GM23338 (cell line): Measurements from ENCODE around the gene WDR20. TPM values are rescaled to one million over a fixed set of nuclear protein-coding genes. Genes with fewer than 3 reads are reported as not detected.

Experiments
- ATAC-seq: fragments of 200-7000 bp; cut with Tn5 transposase; 3 replicates; pipeline ENCODE4 v1.9.1; 2020
- DNase-seq: peaks from one replicate; pipeline ENCODE4 v3.0.0-alpha.2; 2015; ENCODE audit warnings: low spot score
- H2AFZ ChIP-seq: fragments of 200-600 bp; sonication (generic); 2 replicates; pipeline ENCODE4 v1.8.0; 2016; ENCODE audit warnings: antibody characterized with exemption, mild to moderate bottlenecking, moderate library complexity
- H3F3A ChIP-seq: fragments of 200-600 bp; sonication (generic); replicated peaks from 2 replicates; pipeline ENCODE4 v1.8.0; 2017; ENCODE audit warnings: antibody characterized with exemption, mixed run types, low read depth
- H3K27ac ChIP-seq: fragments of 200-600 bp; sonication (generic); 2 replicates; pipeline ENCODE4 v1.6.1; 2016; ENCODE audit warnings: low read depth
- H3K27me3 ChIP-seq: fragments of 200-600 bp; sonication (generic); 2 replicates; pipeline ENCODE4 v1.8.0; 2016; ENCODE audit warnings: mild to moderate bottlenecking, mixed run types, moderate library complexity; ENCODE audit not compliant: insufficient read depth
- H3K36me3 ChIP-seq: fragments of 200-600 bp; sonication (generic); 2 replicates; pipeline ENCODE4 v1.8.0; 2016; ENCODE audit warnings: mild to moderate bottlenecking; ENCODE audit not compliant: insufficient read depth
- H3K4me1 ChIP-seq: fragments of 200-600 bp; sonication (generic); 2 replicates; pipeline ENCODE4 v1.8.0; 2016; ENCODE audit warnings: mild to moderate bottlenecking, moderate library complexity; ENCODE audit not compliant: insufficient read depth
- H3K4me2 ChIP-seq: fragments of 200-600 bp; sonication (generic); 2 replicates; pipeline ENCODE4 v1.7.1; 2017; ENCODE audit warnings: mixed run types
- H3K4me3 ChIP-seq: fragments of 200-600 bp; sonication (generic); 2 replicates; pipeline ENCODE4 v1.6.1; 2016; ENCODE audit warnings: mixed run types
- H3K79me2 ChIP-seq: fragments of 200-600 bp; sonication (generic); replicated peaks from 2 replicates; pipeline ENCODE4 v1.8.0; 2017; ENCODE audit warnings: mild to moderate bottlenecking; ENCODE audit not compliant: insufficient read depth
- H3K9me2 ChIP-seq: fragments of 200-600 bp; sonication (generic); 2 replicates; pipeline ENCODE4 v1.8.0; 2017; ENCODE audit not compliant: insufficient read depth
- H4K20me1 ChIP-seq: fragments of 200-600 bp; sonication (generic); replicated peaks from 2 replicates; pipeline ENCODE4 v1.8.0; 2017; ENCODE audit warnings: mild to moderate bottlenecking; ENCODE audit not compliant: insufficient read depth
- H3K27ac Mint-ChIP-seq: 2 replicates; pipeline ENCODE4 v1.8.0; 2020; ENCODE audit warnings: inconsistent platforms, mild to moderate bottlenecking, moderate library complexity, mixed read lengths
- H3K27me3 Mint-ChIP-seq: 3 replicates; pipeline ENCODE4 v1.8.0; 2022; ENCODE audit warnings: low read depth, mild to moderate bottlenecking, moderate library complexity, mixed read lengths, inconsistent platforms; ENCODE audit not compliant: insufficient read depth, poor library complexity
- H3K36me3 Mint-ChIP-seq: 3 replicates; pipeline ENCODE4 v1.8.0; 2021; ENCODE audit warnings: low read depth, mild to moderate bottlenecking, inconsistent platforms, moderate library complexity, mixed read lengths
- H3K4me1 Mint-ChIP-seq: 3 replicates; pipeline ENCODE4 v1.8.0; 2020; ENCODE audit warnings: mild to moderate bottlenecking, inconsistent platforms, mixed read lengths
- H3K4me3 Mint-ChIP-seq: 3 replicates; pipeline ENCODE4 v1.8.0; 2021; ENCODE audit warnings: moderate library complexity, mild to moderate bottlenecking, inconsistent platforms, mixed read lengths
- H3K9me3 Mint-ChIP-seq: 3 replicates; pipeline ENCODE4 v1.8.0; 2020; ENCODE audit warnings: moderate library complexity, mild to moderate bottlenecking, inconsistent platforms, mixed read lengths
- CREB1 ChIP-seq: fragments of 250-450 bp; sonication (Bioruptor Pico); IDR thresholded peaks from 2 replicates; pipeline ENCODE4 v1.5.0; 2020; ENCODE audit warnings: low read depth, mild to moderate bottlenecking, moderate library complexity
- ETS1 ChIP-seq: IDR thresholded peaks from 2 replicates; pipeline ENCODE4 v1.6.1; 2016; ENCODE audit warnings: antibody characterized with exemption
- EZH2 ChIP-seq: fragments of 200-600 bp; sonication (generic); IDR thresholded peaks from one replicate; pipeline ENCODE4 v1.8.0; 2017; ENCODE audit warnings: antibody characterized with exemption, mild to moderate bottlenecking, low read depth; ENCODE audit not compliant: unreplicated experiment
- EZH2phosphoT487 ChIP-seq: fragments of 200-600 bp; sonication (generic); IDR thresholded peaks from one replicate; pipeline ENCODE4 v1.8.1; 2018; ENCODE audit warnings: antibody characterized with exemption; ENCODE audit not compliant: unreplicated experiment
- JUNB ChIP-seq: IDR thresholded peaks from one replicate; pipeline ENCODE4 v1.6.1; 2016; ENCODE audit warnings: antibody characterized with exemption; ENCODE audit not compliant: unreplicated experiment
- NANOG ChIP-seq: IDR thresholded peaks from 2 replicates; pipeline ENCODE4 v1.6.1; 2016; ENCODE audit warnings: antibody characterized with exemption, borderline replicate concordance
- POLR2AphosphoS5 ChIP-seq: IDR thresholded peaks from 2 replicates; pipeline ENCODE4 v1.6.1; 2016; ENCODE audit warnings: antibody characterized with exemption, low read depth
- STAT1 ChIP-seq: IDR thresholded peaks from one replicate; pipeline ENCODE4 v1.6.1; 2016; ENCODE audit warnings: antibody characterized with exemption; ENCODE audit not compliant: unreplicated experiment
- ZNF114 ChIP-seq: fragments of 250-450 bp; sonication (Bioruptor Pico); IDR thresholded peaks from 2 replicates; pipeline ENCODE4 v1.5.0; 2020; ENCODE audit warnings: mild to moderate bottlenecking, moderate library complexity
- ZNF331 ChIP-seq: fragments of 250-450 bp; sonication (Bioruptor Pico); IDR thresholded peaks from 2 replicates; pipeline ENCODE4 v1.5.0; 2020; ENCODE audit warnings: low read depth, mild to moderate bottlenecking, moderate library complexity
- polyA plus RNA-seq: library from polyadenylated mRNA; unstranded; fragments of >200 nt; fragmentation: Nextera tagmentation; extraction: Ambion mirVana; gene quantifications from 2 replicates; pipeline ENCODE4 v1.2.1, GENCODE V29; 2016
- total RNA-seq: library from RNA; depleted of rRNA; stranded (reverse); fragments of >200 nt; shearing (Covaris generic); gene quantifications from 2 replicates; pipeline ENCODE4 v1.2.3, GENCODE V29; 2014
- TF ChIP-seq, protein P1 (sequence below), 2 experiments: fragments of 200-600 bp in 1 of 2; sonication (generic) in 1 of 2; conservative IDR thresholded peaks; 2 replicates each; pipeline versions ENCODE4 v1.5.1 to v1.6.1; 2016 to 2017; ENCODE audit warnings: antibody characterized with exemption in 2 of 2, low read depth in 2 of 2, mild to moderate bottlenecking in 2 of 2, moderate library complexity in 1 of 2
- TF ChIP-seq, protein P2 (sequence below): fragments of 250-450 bp; sonication (Bioruptor Pico); IDR thresholded peaks from 2 replicates; pipeline ENCODE4 v1.5.0; 2020; ENCODE audit warnings: mild to moderate bottlenecking, moderate library complexity
- TF ChIP-seq, protein P3 (sequence below): IDR thresholded peaks from one replicate; pipeline ENCODE4 v1.6.1; 2018; ENCODE audit warnings: antibody characterized with exemption; ENCODE audit not compliant: unreplicated experiment

Gene WDR20
- total and polyA plus RNA-seq, 2 experiments from 2014 or later, result 17.9 to 21.0 TPM

DNA sequence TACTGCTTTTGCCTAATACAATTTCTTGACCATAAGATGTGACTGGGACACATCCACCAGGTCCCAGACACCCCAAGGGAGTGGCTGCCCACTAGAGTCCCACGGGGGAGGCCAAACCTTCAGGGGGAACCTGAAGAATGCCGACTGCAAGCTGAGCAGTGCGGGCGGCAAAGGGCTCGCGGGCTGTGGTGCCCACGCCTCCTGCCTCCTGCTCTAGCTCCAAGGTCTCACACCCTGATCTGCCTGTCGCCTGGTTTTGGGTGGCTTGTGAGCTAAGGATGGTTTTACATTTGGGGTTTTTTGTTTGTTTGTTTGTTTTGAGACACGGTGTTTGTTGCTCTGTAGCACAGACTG, 90.0 kb downstream of the WDR20 start:
- TF ChIP-seq, protein P1, sequence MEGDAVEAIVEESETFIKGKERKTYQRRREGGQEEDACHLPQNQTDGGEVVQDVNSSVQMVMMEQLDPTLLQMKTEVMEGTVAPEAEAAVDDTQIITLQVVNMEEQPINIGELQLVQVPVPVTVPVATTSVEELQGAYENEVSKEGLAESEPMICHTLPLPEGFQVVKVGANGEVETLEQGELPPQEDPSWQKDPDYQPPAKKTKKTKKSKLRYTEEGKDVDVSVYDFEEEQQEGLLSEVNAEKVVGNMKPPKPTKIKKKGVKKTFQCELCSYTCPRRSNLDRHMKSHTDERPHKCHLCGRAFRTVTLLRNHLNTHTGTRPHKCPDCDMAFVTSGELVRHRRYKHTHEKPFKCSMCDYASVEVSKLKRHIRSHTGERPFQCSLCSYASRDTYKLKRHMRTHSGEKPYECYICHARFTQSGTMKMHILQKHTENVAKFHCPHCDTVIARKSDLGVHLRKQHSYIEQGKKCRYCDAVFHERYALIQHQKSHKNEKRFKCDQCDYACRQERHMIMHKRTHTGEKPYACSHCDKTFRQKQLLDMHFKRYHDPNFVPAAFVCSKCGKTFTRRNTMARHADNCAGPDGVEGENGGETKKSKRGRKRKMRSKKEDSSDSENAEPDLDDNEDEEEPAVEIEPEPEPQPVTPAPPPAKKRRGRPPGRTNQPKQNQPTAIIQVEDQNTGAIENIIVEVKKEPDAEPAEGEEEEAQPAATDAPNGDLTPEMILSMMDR (conservative IDR thresholded peaks at IDR 0.05; ENCODE audit: low read depth in 2 of 2), result no peak
- no peak for TF ChIP-seq ETS1
- no peak for TF ChIP-seq STAT1
- TF ChIP-seq ZNF114 (CRISPR knock-in tag), result no peak
- no peak for TF ChIP-seq NANOG
- no peak for TF ChIP-seq ZNF331 (CRISPR knock-in tag)
- no peak for TF ChIP-seq JUNB
- no peak for TF ChIP-seq EZH2phosphoT487
- TF ChIP-seq EZH2, result no peak
- TF ChIP-seq CREB1 (CRISPR knock-in tag), result no peak
- TF ChIP-seq, protein P2, sequence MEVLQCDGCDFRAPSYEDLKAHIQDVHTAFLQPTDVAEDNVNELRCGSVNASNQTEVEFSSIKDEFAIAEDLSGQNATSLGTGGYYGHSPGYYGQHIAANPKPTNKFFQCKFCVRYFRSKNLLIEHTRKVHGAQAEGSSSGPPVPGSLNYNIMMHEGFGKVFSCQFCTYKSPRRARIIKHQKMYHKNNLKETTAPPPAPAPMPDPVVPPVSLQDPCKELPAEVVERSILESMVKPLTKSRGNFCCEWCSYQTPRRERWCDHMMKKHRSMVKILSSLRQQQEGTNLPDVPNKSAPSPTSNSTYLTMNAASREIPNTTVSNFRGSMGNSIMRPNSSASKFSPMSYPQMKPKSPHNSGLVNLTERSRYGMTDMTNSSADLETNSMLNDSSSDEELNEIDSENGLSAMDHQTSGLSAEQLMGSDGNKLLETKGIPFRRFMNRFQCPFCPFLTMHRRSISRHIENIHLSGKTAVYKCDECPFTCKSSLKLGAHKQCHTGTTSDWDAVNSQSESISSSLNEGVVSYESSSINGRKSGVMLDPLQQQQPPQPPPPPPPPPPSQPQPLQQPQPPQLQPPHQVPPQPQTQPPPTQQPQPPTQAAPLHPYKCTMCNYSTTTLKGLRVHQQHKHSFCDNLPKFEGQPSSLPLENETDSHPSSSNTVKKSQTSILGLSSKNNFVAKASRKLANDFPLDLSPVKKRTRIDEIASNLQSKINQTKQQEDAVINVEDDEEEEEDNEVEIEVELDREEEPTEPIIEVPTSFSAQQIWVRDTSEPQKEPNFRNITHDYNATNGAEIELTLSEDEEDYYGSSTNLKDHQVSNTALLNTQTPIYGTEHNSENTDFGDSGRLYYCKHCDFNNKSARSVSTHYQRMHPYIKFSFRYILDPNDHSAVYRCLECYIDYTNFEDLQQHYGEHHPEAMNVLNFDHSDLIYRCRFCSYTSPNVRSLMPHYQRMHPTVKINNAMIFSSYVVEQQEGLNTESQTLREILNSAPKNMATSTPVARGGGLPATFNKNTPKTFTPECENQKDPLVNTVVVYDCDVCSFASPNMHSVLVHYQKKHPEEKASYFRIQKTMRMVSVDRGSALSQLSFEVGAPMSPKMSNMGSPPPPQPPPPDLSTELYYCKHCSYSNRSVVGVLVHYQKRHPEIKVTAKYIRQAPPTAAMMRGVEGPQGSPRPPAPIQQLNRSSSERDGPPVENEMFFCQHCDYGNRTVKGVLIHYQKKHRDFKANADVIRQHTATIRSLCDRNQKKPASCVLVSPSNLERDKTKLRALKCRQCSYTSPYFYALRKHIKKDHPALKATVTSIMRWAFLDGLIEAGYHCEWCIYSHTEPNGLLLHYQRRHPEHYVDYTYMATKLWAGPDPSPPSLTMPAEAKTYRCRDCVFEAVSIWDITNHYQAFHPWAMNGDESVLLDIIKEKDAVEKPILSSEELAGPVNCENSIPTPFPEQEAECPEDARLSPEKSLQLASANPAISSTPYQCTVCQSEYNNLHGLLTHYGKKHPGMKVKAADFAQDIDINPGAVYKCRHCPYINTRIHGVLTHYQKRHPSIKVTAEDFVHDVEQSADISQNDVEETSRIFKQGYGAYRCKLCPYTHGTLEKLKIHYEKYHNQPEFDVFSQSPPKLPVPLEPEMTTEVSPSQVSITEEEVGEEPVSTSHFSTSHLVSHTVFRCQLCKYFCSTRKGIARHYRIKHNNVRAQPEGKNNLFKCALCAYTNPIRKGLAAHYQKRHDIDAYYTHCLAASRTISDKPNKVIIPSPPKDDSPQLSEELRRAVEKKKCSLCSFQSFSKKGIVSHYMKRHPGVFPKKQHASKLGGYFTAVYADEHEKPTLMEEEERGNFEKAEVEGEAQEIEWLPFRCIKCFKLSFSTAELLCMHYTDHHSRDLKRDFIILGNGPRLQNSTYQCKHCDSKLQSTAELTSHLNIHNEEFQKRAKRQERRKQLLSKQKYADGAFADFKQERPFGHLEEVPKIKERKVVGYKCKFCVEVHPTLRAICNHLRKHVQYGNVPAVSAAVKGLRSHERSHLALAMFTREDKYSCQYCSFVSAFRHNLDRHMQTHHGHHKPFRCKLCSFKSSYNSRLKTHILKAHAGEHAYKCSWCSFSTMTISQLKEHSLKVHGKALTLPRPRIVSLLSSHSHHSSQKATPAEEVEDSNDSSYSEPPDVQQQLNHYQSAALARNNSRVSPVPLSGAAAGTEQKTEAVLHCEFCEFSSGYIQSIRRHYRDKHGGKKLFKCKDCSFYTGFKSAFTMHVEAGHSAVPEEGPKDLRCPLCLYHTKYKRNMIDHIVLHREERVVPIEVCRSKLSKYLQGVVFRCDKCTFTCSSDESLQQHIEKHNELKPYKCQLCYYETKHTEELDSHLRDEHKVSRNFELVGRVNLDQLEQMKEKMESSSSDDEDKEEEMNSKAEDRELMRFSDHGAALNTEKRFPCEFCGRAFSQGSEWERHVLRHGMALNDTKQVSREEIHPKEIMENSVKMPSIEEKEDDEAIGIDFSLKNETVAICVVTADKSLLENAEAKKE (CRISPR knock-in tag), result no peak
- no peak for TF ChIP-seq POLR2AphosphoS5
- TF ChIP-seq, protein P3, sequence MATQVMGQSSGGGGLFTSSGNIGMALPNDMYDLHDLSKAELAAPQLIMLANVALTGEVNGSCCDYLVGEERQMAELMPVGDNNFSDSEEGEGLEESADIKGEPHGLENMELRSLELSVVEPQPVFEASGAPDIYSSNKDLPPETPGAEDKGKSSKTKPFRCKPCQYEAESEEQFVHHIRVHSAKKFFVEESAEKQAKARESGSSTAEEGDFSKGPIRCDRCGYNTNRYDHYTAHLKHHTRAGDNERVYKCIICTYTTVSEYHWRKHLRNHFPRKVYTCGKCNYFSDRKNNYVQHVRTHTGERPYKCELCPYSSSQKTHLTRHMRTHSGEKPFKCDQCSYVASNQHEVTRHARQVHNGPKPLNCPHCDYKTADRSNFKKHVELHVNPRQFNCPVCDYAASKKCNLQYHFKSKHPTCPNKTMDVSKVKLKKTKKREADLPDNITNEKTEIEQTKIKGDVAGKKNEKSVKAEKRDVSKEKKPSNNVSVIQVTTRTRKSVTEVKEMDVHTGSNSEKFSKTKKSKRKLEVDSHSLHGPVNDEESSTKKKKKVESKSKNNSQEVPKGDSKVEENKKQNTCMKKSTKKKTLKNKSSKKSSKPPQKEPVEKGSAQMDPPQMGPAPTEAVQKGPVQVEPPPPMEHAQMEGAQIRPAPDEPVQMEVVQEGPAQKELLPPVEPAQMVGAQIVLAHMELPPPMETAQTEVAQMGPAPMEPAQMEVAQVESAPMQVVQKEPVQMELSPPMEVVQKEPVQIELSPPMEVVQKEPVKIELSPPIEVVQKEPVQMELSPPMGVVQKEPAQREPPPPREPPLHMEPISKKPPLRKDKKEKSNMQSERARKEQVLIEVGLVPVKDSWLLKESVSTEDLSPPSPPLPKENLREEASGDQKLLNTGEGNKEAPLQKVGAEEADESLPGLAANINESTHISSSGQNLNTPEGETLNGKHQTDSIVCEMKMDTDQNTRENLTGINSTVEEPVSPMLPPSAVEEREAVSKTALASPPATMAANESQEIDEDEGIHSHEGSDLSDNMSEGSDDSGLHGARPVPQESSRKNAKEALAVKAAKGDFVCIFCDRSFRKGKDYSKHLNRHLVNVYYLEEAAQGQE, result no peak
- Histone ChIP-seq H2AFZ (no peak overlapping the region), H3K9me2 (no peaks in the 10 kb centered on the region), H3K4me3 (no peak overlapping the region), H3K36me3 (no peaks in the 10 kb centered on the region), H3K4me1 (no peaks in the 10 kb centered on the region), H4K20me1 (no peaks in the 10 kb centered on the region; the same call in 1 of the 2 replicates), H3K27me3 (no peaks in the 10 kb centered on the region), H3K27ac (no peak overlapping the region), H3F3A (no peaks in the 10 kb centered on the region), H3K4me2 (no peak overlapping the region), H3K79me2 (no peaks in the 10 kb centered on the region)
- ATAC-seq (no peak), DNase-seq (no peak)
- Mint-ChIP-seq H3K27ac (no peak overlapping the region), H3K9me3 (no peaks in the 10 kb centered on the region), H3K27me3 (peaks cover 8% of the 10 kb centered on the region), H3K4me1 (no peaks in the 10 kb centered on the region; the same call in 2 of the 3 replicates), H3K36me3 (no peaks in the 10 kb centered on the region; the same call in 2 of the 3 replicates), H3K4me3 (no peak overlapping the region)
